K562 (cell line): Measurements from ENCODE around the gene TMEM144. TPM values are rescaled to one million over a fixed set of nuclear protein-coding genes. Genes with fewer than 3 reads are reported as not detected.

Experiments used
- FOXJ3 ChIP-seq: sonication (generic); formaldehyde crosslinking; IDR thresholded peaks from 2 replicates; pipeline ENCODE4 v1.4.0; 2020; ENCODE audit warnings: mild to moderate bottlenecking, missing genetic modification reagents
- JUN ChIP-seq, 2 experiments: sonication (generic) in 1 of 2; formaldehyde crosslinking in 1 of 2; IDR thresholded peaks; 2 replicates each; pipeline versions ENCODE4 v1.6.1 to v1.8.0; 2012 to 2022; ENCODE audit warnings: borderline replicate concordance in 2 of 2, mild to moderate bottlenecking in 2 of 2, improper control_type of control experiment in 1 of 2, low read depth in 1 of 2, low read length in 1 of 2, missing genetic modification reagents in 1 of 2
- MCM5 ChIP-seq: fragments of 450-650 bp; IDR thresholded peaks from 2 replicates; pipeline ENCODE4 v1.6.1; 2016; ENCODE audit warnings: low read depth
- TCF3 ChIP-seq: sonication (generic); formaldehyde crosslinking; IDR thresholded peaks from 2 replicates; pipeline ENCODE4 v1.4.0; 2020; ENCODE audit warnings: mild to moderate bottlenecking, missing genetic modification reagents
- ZNF316 ChIP-seq: fragments of 450-650 bp; IDR thresholded peaks from 2 replicates; pipeline ENCODE4 v1.6.1; 2016
- ZNF408 ChIP-seq: fragments of 250-450 bp; sonication (Bioruptor Pico); IDR thresholded peaks from 2 replicates; pipeline ENCODE4 v1.4.0; 2020; ENCODE audit warnings: low read depth, mild to moderate bottlenecking, moderate library complexity
- ZNF76 ChIP-seq: fragments of 250-450 bp; sonication (Bioruptor Pico); IDR thresholded peaks from 2 replicates; pipeline ENCODE4 v1.4.0; 2020; ENCODE audit warnings: mild to moderate bottlenecking, moderate library complexity, borderline replicate concordance
- polyA plus RNA-seq, 8 experiments: library from polyadenylated mRNA; depleted of rRNA in 4 of 8; stranded (reverse) in 5 of 8; unstranded in 3 of 8; fragments of >200 nt; fragmentation: Nextera tagmentation in 2 of 8; fragmentation: Illumina TruSeq in 1 of 8; extraction: Ambion mirVana in 2 of 8; extraction: Trizol in 1 of 8; gene quantifications; 2 replicates each; pipeline versions ENCODE4 v1.2.1 to v1.2.3, GENCODE V29; 2011 to 2014; ENCODE audit warnings: inconsistent platforms in 1 of 8, missing spikeins in 1 of 8
- total RNA-seq, 7 experiments: library from RNA; depleted of rRNA in 6 of 7; stranded (reverse); fragments of >200 nt in 6 of 7; fragmentation: Illumina TruSeq in 2 of 7; extraction: Trizol in 2 of 7; gene quantifications; 2 replicates each; pipeline versions ENCODE4 v1.2.1 to v1.2.3, GENCODE V29; 2011 to 2021; ENCODE audit warnings: low replicate concordance in 1 of 7
- TF ChIP-seq, protein P1 (sequence below): fragments of 200-600 bp; sonication (generic); IDR thresholded peaks from one replicate; pipeline ENCODE4 v1.6.1; 2012; ENCODE audit warnings: mild to moderate bottlenecking, low read depth, low read length, inconsistent platforms
- TF ChIP-seq, protein P2 (sequence below): fragments of 250-450 bp; sonication (Bioruptor Pico); IDR thresholded peaks from 2 replicates; pipeline ENCODE4 v1.5.0; 2021; ENCODE audit warnings: mild to moderate bottlenecking, moderate library complexity
- TF ChIP-seq, protein P3 (sequence below): fragments of 450-650 bp; IDR thresholded peaks from 2 replicates; pipeline ENCODE4 v1.6.1; 2016

TMEM144 gene
- total and polyA plus RNA-seq, 9 of the 15 experiments (the other 6 are each of a cell fraction or from before 2014, with no cell fraction given): 4.0 to 12.0 (median 6.1) TPM

DNA sequence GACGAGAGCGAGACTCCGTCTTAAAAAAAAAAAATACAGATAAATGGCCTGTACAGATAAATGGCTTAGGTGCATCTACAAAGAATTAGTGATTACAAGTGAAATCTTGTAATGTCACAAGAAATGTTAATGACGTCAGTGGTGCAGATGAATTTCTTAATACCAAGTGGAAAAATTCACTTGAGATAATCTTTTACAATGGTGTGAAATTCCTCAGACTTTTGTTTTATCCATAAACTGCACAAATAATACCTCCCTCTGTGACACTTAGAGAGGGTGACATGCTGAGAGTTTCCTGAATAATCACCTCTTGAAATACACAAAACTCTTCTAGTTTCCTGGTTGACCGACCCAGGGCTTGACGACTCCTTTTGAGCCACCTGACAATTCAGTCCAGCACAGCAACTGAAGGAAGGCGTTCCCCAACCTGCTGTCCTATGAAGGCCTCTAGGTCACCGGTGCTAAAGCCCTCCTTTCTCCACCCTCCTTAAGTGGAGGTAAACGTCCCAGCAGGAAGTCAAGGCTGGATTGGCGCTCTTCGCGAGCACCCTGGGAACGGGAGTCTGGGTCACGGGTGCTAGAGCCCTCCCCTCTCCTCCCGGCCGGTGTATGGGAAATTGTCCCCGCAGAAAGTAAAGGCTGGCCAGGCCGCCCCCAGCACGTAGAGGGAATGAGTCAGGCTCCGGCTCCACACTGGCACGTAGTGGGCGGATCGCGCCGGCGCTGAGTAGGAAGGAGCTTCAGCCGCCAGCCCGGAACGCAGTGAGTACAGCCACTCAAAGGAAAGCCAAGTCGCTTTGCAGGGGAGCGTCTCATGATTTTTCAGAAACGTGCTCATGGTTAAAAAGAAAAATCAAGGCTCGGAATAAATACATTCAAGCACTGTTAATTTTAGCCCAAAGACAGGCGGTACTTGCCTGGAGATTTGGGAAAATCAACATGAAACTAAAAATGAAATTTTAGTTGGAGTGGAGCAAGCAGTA is at the start of gene TMEM144 (continued):
- TF ChIP-seq, protein P1, sequence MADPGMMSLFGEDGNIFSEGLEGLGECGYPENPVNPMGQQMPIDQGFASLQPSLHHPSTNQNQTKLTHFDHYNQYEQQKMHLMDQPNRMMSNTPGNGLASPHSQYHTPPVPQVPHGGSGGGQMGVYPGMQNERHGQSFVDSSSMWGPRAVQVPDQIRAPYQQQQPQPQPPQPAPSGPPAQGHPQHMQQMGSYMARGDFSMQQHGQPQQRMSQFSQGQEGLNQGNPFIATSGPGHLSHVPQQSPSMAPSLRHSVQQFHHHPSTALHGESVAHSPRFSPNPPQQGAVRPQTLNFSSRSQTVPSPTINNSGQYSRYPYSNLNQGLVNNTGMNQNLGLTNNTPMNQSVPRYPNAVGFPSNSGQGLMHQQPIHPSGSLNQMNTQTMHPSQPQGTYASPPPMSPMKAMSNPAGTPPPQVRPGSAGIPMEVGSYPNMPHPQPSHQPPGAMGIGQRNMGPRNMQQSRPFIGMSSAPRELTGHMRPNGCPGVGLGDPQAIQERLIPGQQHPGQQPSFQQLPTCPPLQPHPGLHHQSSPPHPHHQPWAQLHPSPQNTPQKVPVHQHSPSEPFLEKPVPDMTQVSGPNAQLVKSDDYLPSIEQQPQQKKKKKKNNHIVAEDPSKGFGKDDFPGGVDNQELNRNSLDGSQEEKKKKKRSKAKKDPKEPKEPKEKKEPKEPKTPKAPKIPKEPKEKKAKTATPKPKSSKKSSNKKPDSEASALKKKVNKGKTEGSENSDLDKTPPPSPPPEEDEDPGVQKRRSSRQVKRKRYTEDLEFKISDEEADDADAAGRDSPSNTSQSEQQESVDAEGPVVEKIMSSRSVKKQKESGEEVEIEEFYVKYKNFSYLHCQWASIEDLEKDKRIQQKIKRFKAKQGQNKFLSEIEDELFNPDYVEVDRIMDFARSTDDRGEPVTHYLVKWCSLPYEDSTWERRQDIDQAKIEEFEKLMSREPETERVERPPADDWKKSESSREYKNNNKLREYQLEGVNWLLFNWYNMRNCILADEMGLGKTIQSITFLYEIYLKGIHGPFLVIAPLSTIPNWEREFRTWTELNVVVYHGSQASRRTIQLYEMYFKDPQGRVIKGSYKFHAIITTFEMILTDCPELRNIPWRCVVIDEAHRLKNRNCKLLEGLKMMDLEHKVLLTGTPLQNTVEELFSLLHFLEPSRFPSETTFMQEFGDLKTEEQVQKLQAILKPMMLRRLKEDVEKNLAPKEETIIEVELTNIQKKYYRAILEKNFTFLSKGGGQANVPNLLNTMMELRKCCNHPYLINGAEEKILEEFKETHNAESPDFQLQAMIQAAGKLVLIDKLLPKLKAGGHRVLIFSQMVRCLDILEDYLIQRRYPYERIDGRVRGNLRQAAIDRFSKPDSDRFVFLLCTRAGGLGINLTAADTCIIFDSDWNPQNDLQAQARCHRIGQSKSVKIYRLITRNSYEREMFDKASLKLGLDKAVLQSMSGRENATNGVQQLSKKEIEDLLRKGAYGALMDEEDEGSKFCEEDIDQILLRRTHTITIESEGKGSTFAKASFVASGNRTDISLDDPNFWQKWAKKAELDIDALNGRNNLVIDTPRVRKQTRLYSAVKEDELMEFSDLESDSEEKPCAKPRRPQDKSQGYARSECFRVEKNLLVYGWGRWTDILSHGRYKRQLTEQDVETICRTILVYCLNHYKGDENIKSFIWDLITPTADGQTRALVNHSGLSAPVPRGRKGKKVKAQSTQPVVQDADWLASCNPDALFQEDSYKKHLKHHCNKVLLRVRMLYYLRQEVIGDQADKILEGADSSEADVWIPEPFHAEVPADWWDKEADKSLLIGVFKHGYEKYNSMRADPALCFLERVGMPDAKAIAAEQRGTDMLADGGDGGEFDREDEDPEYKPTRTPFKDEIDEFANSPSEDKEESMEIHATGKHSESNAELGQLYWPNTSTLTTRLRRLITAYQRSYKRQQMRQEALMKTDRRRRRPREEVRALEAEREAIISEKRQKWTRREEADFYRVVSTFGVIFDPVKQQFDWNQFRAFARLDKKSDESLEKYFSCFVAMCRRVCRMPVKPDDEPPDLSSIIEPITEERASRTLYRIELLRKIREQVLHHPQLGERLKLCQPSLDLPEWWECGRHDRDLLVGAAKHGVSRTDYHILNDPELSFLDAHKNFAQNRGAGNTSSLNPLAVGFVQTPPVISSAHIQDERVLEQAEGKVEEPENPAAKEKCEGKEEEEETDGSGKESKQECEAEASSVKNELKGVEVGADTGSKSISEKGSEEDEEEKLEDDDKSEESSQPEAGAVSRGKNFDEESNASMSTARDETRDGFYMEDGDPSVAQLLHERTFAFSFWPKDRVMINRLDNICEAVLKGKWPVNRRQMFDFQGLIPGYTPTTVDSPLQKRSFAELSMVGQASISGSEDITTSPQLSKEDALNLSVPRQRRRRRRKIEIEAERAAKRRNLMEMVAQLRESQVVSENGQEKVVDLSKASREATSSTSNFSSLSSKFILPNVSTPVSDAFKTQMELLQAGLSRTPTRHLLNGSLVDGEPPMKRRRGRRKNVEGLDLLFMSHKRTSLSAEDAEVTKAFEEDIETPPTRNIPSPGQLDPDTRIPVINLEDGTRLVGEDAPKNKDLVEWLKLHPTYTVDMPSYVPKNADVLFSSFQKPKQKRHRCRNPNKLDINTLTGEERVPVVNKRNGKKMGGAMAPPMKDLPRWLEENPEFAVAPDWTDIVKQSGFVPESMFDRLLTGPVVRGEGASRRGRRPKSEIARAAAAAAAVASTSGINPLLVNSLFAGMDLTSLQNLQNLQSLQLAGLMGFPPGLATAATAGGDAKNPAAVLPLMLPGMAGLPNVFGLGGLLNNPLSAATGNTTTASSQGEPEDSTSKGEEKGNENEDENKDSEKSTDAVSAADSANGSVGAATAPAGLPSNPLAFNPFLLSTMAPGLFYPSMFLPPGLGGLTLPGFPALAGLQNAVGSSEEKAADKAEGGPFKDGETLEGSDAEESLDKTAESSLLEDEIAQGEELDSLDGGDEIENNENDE: no peak
- TF ChIP-seq ZNF316: peak; percentile 53
- TF ChIP-seq, protein P2, sequence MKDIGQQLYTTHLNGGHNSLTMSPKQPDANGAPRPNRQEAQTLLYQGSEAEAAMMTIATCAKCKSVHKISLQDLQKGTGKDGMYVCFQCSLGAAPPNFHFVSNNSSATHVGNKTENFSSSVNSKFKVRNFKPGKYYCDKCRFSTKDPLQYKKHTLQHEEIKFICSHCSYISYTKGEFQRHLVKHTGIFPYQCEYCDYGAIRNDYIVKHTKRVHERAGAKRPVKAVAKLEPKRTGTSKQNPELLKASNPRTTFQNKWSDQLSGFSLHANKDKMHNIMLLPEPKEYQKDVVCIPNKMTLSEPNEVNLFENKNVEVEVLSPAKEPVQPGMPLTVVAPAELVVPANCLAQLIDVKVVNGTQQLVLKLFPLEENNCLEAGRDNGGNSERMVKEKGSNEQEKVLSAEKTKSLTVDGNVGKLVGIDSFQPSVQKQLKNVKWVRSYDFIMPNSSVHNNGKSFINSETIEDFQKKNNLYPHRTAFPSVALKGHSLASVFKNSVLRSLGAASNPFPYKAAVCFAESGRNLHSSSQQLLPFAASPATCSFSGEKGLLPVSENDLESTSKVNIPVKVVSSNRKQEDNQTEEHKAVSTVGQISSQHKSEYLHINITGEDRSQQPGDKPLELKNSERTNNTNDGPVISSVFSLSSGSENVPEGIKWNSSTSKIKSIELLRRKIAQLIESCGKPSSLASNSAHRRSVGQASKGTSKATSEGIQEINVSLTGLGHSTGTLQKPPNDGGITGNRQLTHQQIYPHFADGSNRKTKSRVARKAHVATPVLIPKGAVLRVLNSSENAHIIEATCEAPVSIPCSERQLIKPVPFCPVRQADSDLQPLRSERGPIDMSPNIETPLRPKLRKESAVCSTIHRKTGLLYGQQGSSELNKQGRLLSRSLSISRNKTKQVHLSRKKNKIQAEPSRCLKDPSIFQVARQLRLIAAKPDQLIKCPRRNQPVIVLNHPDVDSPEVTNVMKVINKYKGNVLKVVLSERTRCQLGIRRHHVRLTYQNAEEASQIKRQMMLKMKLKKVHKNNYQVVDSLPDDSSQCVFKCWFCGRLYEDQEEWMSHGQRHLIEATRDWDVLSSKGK: no peak
- TF ChIP-seq, protein P3, sequence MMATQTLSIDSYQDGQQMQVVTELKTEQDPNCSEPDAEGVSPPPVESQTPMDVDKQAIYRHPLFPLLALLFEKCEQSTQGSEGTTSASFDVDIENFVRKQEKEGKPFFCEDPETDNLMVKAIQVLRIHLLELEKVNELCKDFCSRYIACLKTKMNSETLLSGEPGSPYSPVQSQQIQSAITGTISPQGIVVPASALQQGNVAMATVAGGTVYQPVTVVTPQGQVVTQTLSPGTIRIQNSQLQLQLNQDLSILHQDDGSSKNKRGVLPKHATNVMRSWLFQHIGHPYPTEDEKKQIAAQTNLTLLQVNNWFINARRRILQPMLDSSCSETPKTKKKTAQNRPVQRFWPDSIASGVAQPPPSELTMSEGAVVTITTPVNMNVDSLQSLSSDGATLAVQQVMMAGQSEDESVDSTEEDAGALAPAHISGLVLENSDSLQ: peak; percentile 73
- TF ChIP-seq FOXJ3 (CRISPR knock-in tag): no peak
- no peak for TF ChIP-seq MCM5
- TF ChIP-seq TCF3 (CRISPR knock-in tag): no peak
- TF ChIP-seq ZNF76 (CRISPR knock-in tag): no peak
- TF ChIP-seq JUN (IDR thresholded peaks at IDR 0.05; ENCODE audit: borderline replicate concordance, low read depth, low read length): peak; percentile 70
- TF ChIP-seq JUN (CRISPR knock-in tag; IDR thresholded peaks at IDR 0.05; ENCODE audit: borderline replicate concordance): no peak
- no peak for TF ChIP-seq ZNF408 (CRISPR knock-in tag)
